SK-N-SH (cell line): ENCODE measurements around the gene RPL13.

ENCODE experiments used
- CTCF ChIP-seq: fragments of 200-600 bp; sonication (generic); IDR thresholded peaks from 2 replicates; pipeline ENCODE4 v1.6.1; 2017; ENCODE audit warnings: antibody characterized with exemption, mild to moderate bottlenecking, moderate library complexity
- MAX ChIP-seq: IDR thresholded peaks from 2 replicates; pipeline ENCODE4 v1.4.0; 2012; ENCODE audit warnings: low read depth
- POLR2AphosphoS5 ChIP-seq: IDR thresholded peaks from 2 replicates; pipeline ENCODE4 v1.6.1; 2012; ENCODE audit warnings: low read depth, low read length
- RAD21 ChIP-seq: IDR thresholded peaks from 2 replicates; pipeline ENCODE4 v1.6.1; 2012; ENCODE audit warnings: mild to moderate bottlenecking, low read length

- TF ChIP-seq CTCF (no peak), RAD21 (no peak), MAX (no peak), POLR2AphosphoS5 (no peak)
Observed at GRCh38 chr16:89552329-89552728, 8.2 kb upstream of the RPL13 start.
